GM10847 (cell line): Measurements from ENCODE around the gene TMA7B.

Experiments
- POLR2A ChIP-seq: IDR thresholded peaks from 2 replicates; pipeline ENCODE4 v1.6.1; 2011; ENCODE audit not compliant: insufficient read length; ENCODE audit errors: extremely low read depth

The TMA7B gene

DNA sequence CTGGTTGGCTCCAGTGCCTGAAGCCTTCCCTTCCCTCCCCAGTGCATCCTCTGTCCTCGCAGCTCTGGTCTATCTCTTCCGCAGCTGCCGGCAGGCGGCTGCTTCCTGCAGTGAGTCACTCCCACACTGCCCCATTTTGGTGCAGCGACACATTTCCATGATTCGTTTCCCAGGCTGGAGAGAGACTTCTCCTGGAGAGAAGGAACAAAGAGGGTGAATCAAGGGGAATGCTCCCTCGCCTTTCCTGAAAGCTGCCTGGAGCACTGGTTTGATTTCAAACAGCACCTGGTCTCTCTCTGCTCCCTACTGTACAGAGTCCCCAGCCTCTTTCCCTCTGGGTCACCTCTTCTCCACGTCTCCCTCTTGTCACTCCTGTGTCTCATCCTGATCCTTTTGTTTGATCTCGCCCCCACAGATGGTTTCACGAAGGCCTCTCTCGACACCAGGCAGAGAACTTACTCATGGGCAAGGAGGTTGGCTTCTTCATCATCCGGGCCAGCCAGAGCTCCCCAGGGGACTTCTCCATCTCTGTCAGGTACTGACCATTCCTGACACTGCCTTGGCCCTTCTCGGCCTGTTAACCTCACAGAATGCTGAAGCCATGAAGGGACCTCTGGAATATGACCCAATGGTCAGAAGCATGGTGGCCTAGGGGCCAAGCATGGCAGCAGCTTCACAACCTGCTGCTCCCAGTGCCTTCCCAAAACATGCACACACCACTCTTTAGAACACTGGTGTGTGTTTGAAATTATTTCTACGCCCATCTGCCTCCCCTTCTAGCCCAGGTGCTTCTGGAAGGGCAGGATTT is at the start of gene TMA7B:
Gene TMA7B (plus strand): TSS at position 758 of the 808 bp plus-strand sequence. CDS start 3,978 bp downstream, outside the sequence.
- no peak for TF ChIP-seq POLR2A

DNA sequence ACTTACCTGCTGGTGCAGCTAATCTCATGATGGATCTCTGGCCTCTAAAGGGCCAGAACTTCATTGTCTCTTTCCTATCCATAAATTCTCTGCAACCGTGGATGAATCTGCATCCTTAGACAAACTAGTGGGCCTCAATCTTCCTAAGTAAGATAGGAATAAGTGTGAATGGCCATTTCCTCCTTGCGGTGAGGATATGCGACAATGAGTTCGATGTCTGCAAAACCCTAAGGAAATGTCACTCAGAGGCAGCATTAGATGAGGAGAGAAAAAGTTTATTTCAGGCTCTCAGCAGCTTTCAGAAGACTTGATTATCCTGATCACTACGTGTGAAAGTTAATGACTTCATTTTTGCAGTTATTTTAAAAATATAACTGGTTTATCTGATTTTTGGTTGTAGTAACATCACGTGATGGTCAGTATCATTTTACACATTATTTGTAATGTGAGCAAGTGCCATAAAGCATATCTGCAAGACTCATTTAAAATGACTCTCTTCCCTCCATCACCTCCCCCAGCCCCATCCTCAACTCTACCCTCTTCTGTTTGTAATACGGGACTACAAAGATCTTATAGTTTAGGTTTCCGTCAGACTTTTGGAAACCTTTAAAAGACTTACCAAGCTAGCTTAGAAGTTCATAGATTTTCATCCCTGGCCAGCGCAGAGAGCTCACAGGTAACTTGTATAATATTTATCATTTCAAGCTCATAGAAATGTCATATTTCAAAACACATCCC is 49.2 kb upstream of the TMA7B start:
- no peak for TF ChIP-seq POLR2A

DNA sequence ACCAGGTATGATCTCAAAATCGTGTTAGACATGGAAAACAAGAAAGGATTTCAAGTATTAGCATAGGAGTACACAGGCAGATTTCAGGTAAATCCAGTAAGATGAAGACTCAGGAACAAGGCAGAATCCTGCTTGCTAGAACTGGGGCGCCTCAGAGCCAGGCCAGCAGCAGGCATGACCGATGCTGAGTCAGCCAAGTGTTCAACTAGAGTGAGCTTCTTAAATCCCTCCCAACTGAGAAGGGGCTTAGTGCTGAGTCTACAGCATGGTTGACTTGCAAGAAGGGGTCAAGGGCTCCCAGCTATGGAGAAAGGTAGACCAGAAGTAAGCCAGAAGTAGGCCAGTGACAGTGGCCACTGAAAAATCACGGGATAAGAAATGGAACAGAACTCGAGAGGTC is 46.9 kb upstream of the TMA7B start:
- no peak for TF ChIP-seq POLR2A

GRCh38 chr22:39913886-39914285 is 46.3 kb upstream of the TMA7B start:
- TF ChIP-seq POLR2A: no peak

- no peak for TF ChIP-seq POLR2A
Observed at GRCh38 chr22:39914584-39914983, 45.6 kb upstream of the TMA7B start.

GRCh38 chr22:39915295-39915726 is 44.9 kb upstream of the TMA7B start:
- TF ChIP-seq POLR2A: no peak

- no peak for TF ChIP-seq POLR2A
Observed at GRCh38 chr22:39916496-39916895, 43.7 kb upstream of the TMA7B start.

GRCh38 chr22:39917197-39917643 is 43.0 kb upstream of the TMA7B start:
- no peak for TF ChIP-seq POLR2A

- TF ChIP-seq POLR2A: no peak
Observed at GRCh38 chr22:39917776-39918495, 42.3 kb upstream of the TMA7B start.

DNA sequence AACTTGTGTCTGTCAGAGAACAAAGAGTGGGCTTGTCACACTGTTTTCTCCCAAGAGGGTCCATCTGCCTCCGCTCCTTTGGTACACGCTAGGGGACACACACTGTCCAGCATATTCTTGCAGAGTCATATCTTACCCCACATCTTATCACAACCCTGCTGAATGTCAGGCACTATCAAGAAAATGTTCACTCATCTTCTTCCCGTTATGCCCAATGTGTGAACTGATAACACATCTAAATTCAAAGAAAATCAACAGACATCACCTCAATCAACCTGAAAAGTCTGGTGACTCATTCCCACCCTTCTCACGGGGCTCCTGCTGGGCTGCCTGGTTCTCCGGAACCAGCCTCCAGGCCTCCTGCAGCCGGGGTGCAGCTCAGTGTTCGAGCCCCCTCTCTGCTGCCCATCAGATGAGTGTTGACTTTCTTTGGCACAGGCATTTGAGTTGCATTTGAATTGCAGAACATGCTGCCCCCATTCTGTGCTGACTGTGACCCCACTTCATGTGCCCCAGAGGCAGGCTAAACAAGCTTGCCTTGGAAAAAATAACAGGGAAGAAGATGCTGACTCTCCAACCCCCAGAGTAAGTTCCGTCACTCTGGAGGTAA is 40.0 kb upstream of the TMA7B start:
- no peak for TF ChIP-seq POLR2A

DNA sequence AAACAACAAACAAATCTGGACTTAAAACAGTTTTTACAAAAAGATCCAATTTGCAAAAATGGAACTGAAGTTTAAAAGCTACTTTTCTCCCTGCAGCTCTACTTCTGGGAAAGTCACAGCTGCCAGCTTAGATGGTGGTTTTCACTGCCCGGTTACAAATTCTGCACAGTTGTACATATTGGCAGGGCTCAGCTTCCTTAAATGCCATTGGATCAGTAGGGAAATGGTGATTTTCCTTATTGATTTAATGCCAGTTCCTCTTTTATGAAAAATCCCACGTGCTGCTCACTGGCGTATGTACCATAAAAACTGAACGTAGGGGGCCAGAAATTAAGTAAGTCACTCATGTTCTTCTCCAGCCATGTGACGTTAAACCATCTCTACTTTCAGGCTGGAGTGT is 36.5 kb upstream of the TMA7B start:
- TF ChIP-seq POLR2A: no peak

DNA sequence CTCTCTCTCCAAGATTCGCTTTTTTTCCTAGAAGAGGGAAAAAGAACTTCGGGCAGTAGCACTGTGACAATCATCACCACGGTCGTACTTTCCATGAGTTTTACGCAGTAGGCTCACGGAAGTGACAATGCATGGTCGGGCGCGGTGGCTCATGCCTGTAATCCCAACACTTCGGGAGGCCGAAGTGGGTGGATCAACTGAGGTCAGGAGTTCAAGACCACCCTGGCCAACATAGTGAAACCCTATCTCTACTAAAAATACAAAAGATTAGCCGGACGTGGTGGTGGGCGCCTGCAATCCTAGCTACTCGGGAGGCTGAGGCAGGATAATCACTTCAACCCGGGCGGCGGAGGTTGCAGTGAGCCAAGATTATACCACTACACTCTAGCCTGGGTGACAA is 35.9 kb upstream of the TMA7B start:
- no peak for TF ChIP-seq POLR2A

DNA sequence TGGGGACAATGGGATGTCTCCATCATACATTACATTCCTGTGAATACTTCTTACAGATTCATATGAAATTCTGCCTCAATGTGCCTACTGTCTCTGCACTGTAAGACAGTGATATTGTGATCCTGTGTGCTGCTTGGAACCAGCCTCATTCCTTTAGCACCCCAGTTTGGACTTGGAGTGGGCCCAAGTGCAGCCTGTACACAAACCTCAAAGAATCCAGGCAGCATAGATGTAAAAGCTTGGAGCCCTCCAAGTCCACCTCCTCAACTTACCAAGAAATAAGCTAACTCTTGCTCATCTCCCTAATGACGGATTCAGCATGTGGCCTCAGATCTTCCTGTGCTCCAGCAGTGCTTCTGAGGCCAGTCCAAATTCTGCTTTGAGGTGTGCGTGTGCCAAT is 34.9 kb upstream of the TMA7B start:
- TF ChIP-seq POLR2A: no peak

DNA sequence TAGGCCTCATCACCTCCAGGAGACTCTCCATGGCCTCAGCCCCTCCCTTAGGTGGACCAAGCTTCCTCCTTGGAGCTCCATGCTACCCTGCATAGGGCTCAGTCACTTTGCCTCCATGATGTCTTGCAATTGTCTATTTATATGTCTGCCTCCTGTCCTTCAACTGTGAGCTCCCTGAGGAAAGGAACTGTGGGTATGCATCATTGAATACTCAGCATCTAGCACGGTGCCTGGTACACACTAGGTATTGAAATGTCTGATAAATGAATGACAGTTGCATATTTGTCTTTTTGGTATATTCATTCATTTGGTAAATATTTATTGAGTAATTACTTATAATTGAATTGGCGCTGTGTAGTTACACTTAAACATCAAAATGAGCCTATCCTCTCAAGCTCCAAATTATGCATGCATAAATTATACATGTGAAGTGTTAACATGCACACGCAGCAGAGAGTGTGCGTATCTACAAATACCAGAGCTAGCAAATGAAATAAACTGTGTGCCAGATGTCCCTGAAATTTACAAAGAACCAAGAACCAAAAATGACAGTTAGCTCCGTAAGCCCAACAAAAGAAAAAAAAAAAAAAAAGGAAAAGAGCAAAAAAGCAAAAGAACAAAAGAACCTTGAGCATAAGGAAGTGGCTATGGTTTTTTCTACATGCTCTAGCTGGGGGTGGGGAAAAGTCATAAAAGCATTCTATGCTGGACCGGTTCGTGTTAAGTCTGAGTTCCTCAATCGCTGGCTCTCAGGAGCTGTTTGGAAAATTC is 34.1 kb upstream of the TMA7B start:
- no peak for TF ChIP-seq POLR2A
